H1 (cell line): Measurements from ENCODE around the gene TAF1D. TPM values are rescaled to one million over a fixed set of nuclear protein-coding genes. Genes with fewer than 3 reads are reported as not detected.

Source experiments
- CTCF ChIA-PET: fragments of 300-600 bp; sonication (Branson Sonifier 250); formaldehyde crosslinking; loops from one replicate; lab custom pipeline; 2021; ENCODE audit not compliant: partially characterized antibody; lab: Charles Lee
- POLR2A ChIA-PET: fragments of 300-600 bp; sonication (Branson Sonifier 250); formaldehyde crosslinking; loops from one replicate; lab custom pipeline; 2021; ENCODE audit warnings: inconsistent platforms; ENCODE audit not compliant: partially characterized antibody; lab: Charles Lee
- DNase-seq, 2 experiments: peaks; one replicate each; pipeline versions ENCODE4 v3.0.0 to v3.0.0-alpha.2; 2010 to 2022; ENCODE audit warnings: low spot score in 2 of 2, low read depth in 1 of 2, mixed read lengths in 1 of 2
- FAIRE-seq: peaks from 2 replicates; lab custom pipeline; 2011; peaks lifted over from hg19 to GRCh38; lab: Jason Lieb, UNC
- H2AFZ ChIP-seq: 2 replicates; pipeline ENCODE4 v1.8.1; 2012; ENCODE audit warnings: low read length, inconsistent platforms
- H2AK5ac ChIP-seq: 2 replicates; pipeline ENCODE4 v1.6.1; 2013; ENCODE audit warnings: low read depth, low read length
- H2BK120ac ChIP-seq: replicated peaks from 2 replicates; pipeline ENCODE3; 2013; ENCODE audit warnings: low read depth, low read length, inconsistent platforms
- H2BK12ac ChIP-seq: 2 replicates; pipeline ENCODE4 v1.6.1; 2013; ENCODE audit warnings: low read depth, low read length
- H2BK15ac ChIP-seq: 2 replicates; pipeline ENCODE4 v1.6.1; 2013; ENCODE audit warnings: low read length
- H2BK20ac ChIP-seq: 2 replicates; pipeline ENCODE4 v1.6.1; 2013; ENCODE audit warnings: low read length
- H2BK5ac ChIP-seq: 2 replicates; pipeline ENCODE4 v1.6.1; 2013; ENCODE audit warnings: low read depth, low read length
- H3K14ac ChIP-seq: 2 replicates; pipeline ENCODE4 v1.6.1; 2013; ENCODE audit warnings: inconsistent platforms; ENCODE audit not compliant: insufficient read length
- H3K18ac ChIP-seq: 2 replicates; pipeline ENCODE4 v1.6.1; 2013; ENCODE audit warnings: low read length; ENCODE audit errors: extremely low read depth
- H3K23ac ChIP-seq: 2 replicates; pipeline ENCODE4 v1.6.1; 2013; ENCODE audit warnings: inconsistent platforms; ENCODE audit not compliant: insufficient read length
- H3K23me2 ChIP-seq: 2 replicates; pipeline ENCODE4 v1.6.1; 2013; ENCODE audit warnings: low read depth, low read length
- H3K27ac ChIP-seq: 2 replicates; pipeline ENCODE4 v1.6.1; 2011; ENCODE audit warnings: low read depth, low read length, inconsistent platforms
- H3K27me3 ChIP-seq, 4 experiments: replicated peaks in 1 of 4; 1 replicate in 1 of 4; 2 replicates in 3 of 4; pipeline versions ENCODE4 v1.6.1 to v1.8.1; 2011 to 2013; ENCODE audit warnings: low read length in 3 of 4, mild to moderate bottlenecking in 3 of 4, inconsistent platforms in 2 of 4, mixed read lengths in 2 of 4, moderate library complexity in 1 of 4; ENCODE audit not compliant: control insufficient read depth in 3 of 4, insufficient read depth in 3 of 4; ENCODE audit errors: extremely low read depth in 1 of 4
- H3K36me3 ChIP-seq, 4 experiments: 2 replicates each; pipeline versions ENCODE4 v1.6.1 to v1.8.1; 2011 to 2013; ENCODE audit warnings: mild to moderate bottlenecking in 4 of 4, low read length in 3 of 4, moderate library complexity in 2 of 4, control low read depth in 1 of 4, inconsistent platforms in 1 of 4; ENCODE audit not compliant: insufficient read depth in 4 of 4, control insufficient read depth in 2 of 4
- H3K4ac ChIP-seq: replicated peaks from 2 replicates; pipeline ENCODE3; 2013; ENCODE audit warnings: low read length, low read depth, mixed read lengths, inconsistent platforms; ENCODE audit not compliant: insufficient read length
- H3K4me1 ChIP-seq, 4 experiments: replicated peaks in 1 of 4; 1 replicate in 1 of 4; 2 replicates in 3 of 4; pipeline versions ENCODE4 v1.6.1 to v1.8.1; 2011 to 2013; ENCODE audit warnings: low read length in 3 of 4, inconsistent platforms in 2 of 4, mixed read lengths in 1 of 4; ENCODE audit not compliant: insufficient read depth in 4 of 4, control insufficient read depth in 3 of 4
- H3K4me2 ChIP-seq, 2 experiments: 2 replicates each; pipeline versions ENCODE4 v1.6.1 to v1.8.1; 2011 to 2013; ENCODE audit warnings: low read depth in 2 of 2, low read length in 2 of 2, control low read depth in 1 of 2, inconsistent platforms in 1 of 2, mild to moderate bottlenecking in 1 of 2; ENCODE audit not compliant: insufficient read depth in 1 of 2
- H3K4me3 ChIP-seq, 4 experiments: fragments of 200-600, 300-600 bp in 1 of 4; sonication (generic), shearing (Covaris generic), sonication (Bioruptor Twin) in 1 of 4; 2 replicates each; pipeline versions ENCODE4 v1.5.1 to v1.8.1; 2011 to 2016; ENCODE audit warnings: low read length in 4 of 4, low read depth in 3 of 4, control low read depth in 2 of 4, inconsistent platforms in 2 of 4, mild to moderate bottlenecking in 2 of 4, mixed read lengths in 1 of 4, moderate library complexity in 1 of 4; ENCODE audit not compliant: insufficient read depth in 2 of 4; ENCODE audit errors: extremely low read depth in 1 of 4
- H3K56ac ChIP-seq: replicated peaks from 2 replicates; pipeline ENCODE3; 2013; ENCODE audit warnings: low read depth, mild to moderate bottlenecking, mixed read lengths, low read length, inconsistent platforms; ENCODE audit not compliant: insufficient read length
- H3K79me1 ChIP-seq: 2 replicates; pipeline ENCODE4 v1.6.1; 2013; ENCODE audit warnings: low read depth, low read length, control low read depth
- H3K79me2 ChIP-seq, 2 experiments: 2 replicates each; pipeline versions ENCODE4 v1.6.1 to v1.8.1; 2012 to 2013; ENCODE audit warnings: low read length in 2 of 2, mild to moderate bottlenecking in 2 of 2, inconsistent platforms in 1 of 2; ENCODE audit not compliant: insufficient read depth in 2 of 2, control insufficient read depth in 1 of 2
- H3K9ac ChIP-seq, 4 experiments: replicated peaks in 1 of 4; 1 replicate in 1 of 4; 2 replicates in 3 of 4; pipeline versions ENCODE4 v1.6.1 to v1.8.1; 2011 to 2013; ENCODE audit warnings: low read depth in 3 of 4, low read length in 3 of 4, control low read depth in 2 of 4, mild to moderate bottlenecking in 2 of 4, moderate library complexity in 2 of 4, inconsistent platforms in 1 of 4; ENCODE audit errors: extremely low read depth in 1 of 4
- H3K9me3 ChIP-seq, 2 experiments: 2 replicates each; pipeline versions ENCODE4 v1.6.1 to v1.8.1; 2012 to 2013; ENCODE audit warnings: mild to moderate bottlenecking in 2 of 2, moderate library complexity in 2 of 2, control low read depth in 1 of 2, inconsistent platforms in 1 of 2, low read depth in 1 of 2, low read length in 1 of 2, mixed read lengths in 1 of 2; ENCODE audit not compliant: insufficient read depth in 2 of 2
- H4K20me1 ChIP-seq, 2 experiments: replicated peaks in 1 of 2; 2 replicates each; pipeline versions ENCODE3 to v1.8.1; 2011 to 2013; ENCODE audit warnings: inconsistent platforms in 2 of 2, low read length in 2 of 2, mild to moderate bottlenecking in 1 of 2; ENCODE audit not compliant: insufficient read depth in 2 of 2, control insufficient read depth in 1 of 2
- H4K5ac ChIP-seq: 2 replicates; pipeline ENCODE4 v1.6.1; 2013; ENCODE audit warnings: low read length, low read depth, mixed read lengths, inconsistent platforms; ENCODE audit not compliant: insufficient read length
- H4K8ac ChIP-seq: 2 replicates; pipeline ENCODE4 v1.8.0; 2013; ENCODE audit warnings: mild to moderate bottlenecking, moderate library complexity, low read length, inconsistent platforms; ENCODE audit not compliant: insufficient read depth; ENCODE audit errors: extremely low read depth
- H4K91ac ChIP-seq: replicated peaks from 2 replicates; pipeline ENCODE3; 2013; ENCODE audit warnings: low read length, mixed read lengths, inconsistent platforms; ENCODE audit not compliant: insufficient read length
- ASH2L ChIP-seq: fragments of 200-600, 300-600 bp; sonication (generic); IDR thresholded peaks from one replicate; pipeline ENCODE4 v1.7.1; 2017; ENCODE audit warnings: low read length
- BCL11A ChIP-seq, 2 experiments: IDR thresholded peaks; one replicate each; pipeline ENCODE4 v1.6.1; 2011; ENCODE audit warnings: low read depth in 2 of 2, low read length in 2 of 2, mild to moderate bottlenecking in 2 of 2
- CHD2 ChIP-seq: IDR thresholded peaks from 2 replicates; pipeline ENCODE4 v1.6.1; 2012; ENCODE audit warnings: low read length, improper control_type of control experiment
- CREB1 ChIP-seq: IDR thresholded peaks from 2 replicates; pipeline ENCODE4 v1.6.1; 2012; ENCODE audit warnings: inconsistent platforms
- NANOG ChIP-seq: IDR thresholded peaks from 2 replicates; pipeline ENCODE4 v1.6.1; 2011; ENCODE audit warnings: low read length, low read depth, mild to moderate bottlenecking, inconsistent platforms; ENCODE audit not compliant: insufficient read depth, poor library complexity, severe bottlenecking
- POLR2AphosphoS5 ChIP-seq: IDR thresholded peaks from 2 replicates; pipeline ENCODE4 v1.6.1; 2011; ENCODE audit warnings: low read depth, low read length
- RBBP5 ChIP-seq: IDR thresholded peaks from 2 replicates; pipeline ENCODE4 v1.7.1; 2012; ENCODE audit warnings: low read depth, mild to moderate bottlenecking, inconsistent platforms, low read length, moderate library complexity, borderline replicate concordance
- TEAD4 ChIP-seq: IDR thresholded peaks from 2 replicates; pipeline ENCODE4 v1.6.1; 2012; ENCODE audit warnings: low read depth, low read length, inconsistent platforms, mixed read lengths
- WGBS, 2 experiments: shearing (Covaris generic) in 1 of 2; methylation state at CpG; one replicate each; pipeline versions ENCODE4 v1.1.6 to v1.1.7; 2013 to 2015; ENCODE audit warnings: low lambda C conversion rate in 2 of 2, mixed read lengths in 2 of 2, inconsistent platforms in 1 of 2, low coverage in 1 of 2, missing lambda C conversion rate in 1 of 2; ENCODE audit not compliant: insufficient replicate concordance in 2 of 2, insufficient coverage in 1 of 2, insufficient read length in 1 of 2; ENCODE audit errors: extremely low coverage in 1 of 2, missing lambda C conversion rate in 1 of 2; 5-methylcytosine and 5-hydroxymethylcytosine counted together
- polyA plus RNA-seq, 7 experiments: library from polyadenylated mRNA; depleted of rRNA in 3 of 7; stranded (reverse) in 5 of 7; unstranded in 2 of 7; fragments of >200 nt in 5 of 7; fragments of 200-250 nt in 2 of 7; gene quantifications; 1 replicate in 5 of 7; 2 replicates in 1 of 7; 4 replicates in 1 of 7; pipeline versions ENCODE4 v1.2.1 to v1.2.3, GENCODE V29; 2011 to 2013; ENCODE audit warnings: missing spikeins in 2 of 7, mixed read lengths in 2 of 7
- total RNA-seq: library from RNA; stranded (reverse); fragmentation: NEBNext Ultra II Directional; extraction: Animal tissue kit (Norgen Biotek cat#: 25700); gene quantifications from 2 replicates; pipeline ENCODE4 v1.2.1, GENCODE V29; 2021

Gene TAF1D
- total and polyA plus RNA-seq, 2 of the 8 experiments (the other 6 are each of a cell fraction or from before 2014, with no cell fraction given) = 64.7 to 212 TPM

DNA sequence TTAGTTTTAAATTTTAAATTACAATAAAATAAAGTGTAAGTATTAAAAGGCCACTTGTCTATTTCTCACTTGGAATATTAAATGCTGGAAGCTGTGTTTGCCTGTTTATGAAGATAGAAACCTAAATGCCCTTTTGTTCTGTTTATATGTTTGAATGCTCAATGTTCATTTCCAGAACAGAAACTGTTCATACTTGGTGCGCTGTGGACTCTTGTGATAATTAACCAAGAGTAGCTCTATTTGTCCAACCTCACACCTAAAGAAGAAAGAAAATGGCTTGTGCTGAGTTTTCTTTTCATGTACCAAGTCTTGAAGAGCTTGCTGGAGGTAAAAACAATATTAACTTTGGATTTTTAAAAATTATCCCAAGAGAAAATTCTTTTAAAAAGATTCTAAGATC lies 5.8 kb upstream of the TAF1D start:
- peaks cover 0 to 6% (median 1%) of the 10 kb centered on the region in 4 experiments; a peak in 2 of 7 replicates for H3K4me1 ChIP-seq
- H3K23me2 ChIP-seq = no peaks in the 10 kb centered on the region
- H3K9ac ChIP-seq = no peak overlapping the region
- TF ChIP-seq TEAD4 (no peak), NANOG (no peak), RBBP5 (no peak), BCL11A (IDR thresholded peaks at IDR 0.05; ENCODE audit: low read depth in 2 of 2, low read length in 2 of 2) (no peak), CREB1 (no peak), CHD2 (no peak), POLR2AphosphoS5 (no peak), ASH2L (no peak)
- TF ChIP-seq, all 59 proteins: peak for 0
- Histone ChIP-seq H2AK5ac (no peak overlapping the region), H3K27me3 (no peaks in the 10 kb centered on the region), H4K20me1 (no peaks in the 10 kb centered on the region), H2BK20ac (no peak overlapping the region), H2BK5ac (no peak overlapping the region), H3K79me2 (peaks cover 0 to 20% of the 10 kb centered on the region in 2 experiments; a peak in 3 of 4 replicates), H4K5ac (no peak overlapping the region), H3K56ac (no peak overlapping the region), H3K4me2 (no peak overlapping the region), H4K8ac (no peak overlapping the region), H3K4me3 (no peak overlapping the region), H3K9me3 (no peaks in the 10 kb centered on the region), H3K79me1 (no peaks in the 10 kb centered on the region; the same call in 1 of the 2 replicates), H2BK15ac (no peak overlapping the region), H3K14ac (no peak overlapping the region), H3K18ac (no peak overlapping the region), H2AFZ (no peak overlapping the region), H3K23ac (no peak overlapping the region), H3K27ac (no peak overlapping the region), H3K36me3 (peaks cover 0 to 5% (median 1%) of the 10 kb centered on the region in 4 experiments; a peak in 2 of 8 replicates), H2BK12ac (no peak overlapping the region), H2BK120ac (no peak overlapping the region), H4K91ac (no peak overlapping the region), H3K4ac (no peak overlapping the region)
- DNase-seq (no peak), FAIRE-seq (no peak)
- ChIA-PET POLR2A (interaction anchor here (0.9 to 1.3 kb wide), 3 partner anchors 18 to 38 kb away, joined by 3 to 4 read pairs (median 3); partner anchors contain the start of gene MED17), CTCF (interaction anchor here (1.0 kb wide), 1 partner anchor 36 kb away, joined by 3 read pairs; the partner anchor contains the start of gene MED17)
- 89% methylated on average over 1 of the region's 1 CpG; no CpG with 5 or more reads in 1 of the 2 experiments for WGBS, 2 experiments
